GM12892 (cell line): ENCODE measurements around the gene CPT1B.
"Not testable (repeated sequence)": the region's sequence is repeated elsewhere in the genome, so short reads cannot be mapped to it uniquely, and the experiment has no call there.

ENCODE experiments used
- DNase-seq: peaks from one replicate; pipeline ENCODE4 v3.0.0; 2011; ENCODE audit not compliant: insufficient read length
- FAIRE-seq: peaks from 2 replicates; lab custom pipeline; 2011; peaks lifted over from hg19 to GRCh38; lab: Jason Lieb, UNC
- POLR2A ChIP-seq: IDR thresholded peaks from 2 replicates; pipeline ENCODE4 v1.6.1; 2011; ENCODE audit warnings: low read depth, low read length, control low read depth
- POLR2AphosphoS5 ChIP-seq: IDR thresholded peaks from 2 replicates; pipeline ENCODE4 v1.6.1; 2011; ENCODE audit warnings: low read depth, low read length, control low read depth
- TAF1 ChIP-seq: IDR thresholded peaks from 2 replicates; pipeline ENCODE4 v1.6.1; 2011; ENCODE audit warnings: low read depth, mild to moderate bottlenecking, control low read depth, low read length, borderline replicate concordance

Gene CPT1B

GRCh38 chr22:50526834-50527801, 51.1 kb downstream of the CPT1B start:
- FAIRE-seq = peak; percentile 95
- no peak for DNase-seq
- TF ChIP-seq TAF1 (no peak), POLR2A (peak; percentile 54), POLR2AphosphoS5 (peak; percentile 1)

GRCh38 chr22:50526108-50526833, 52.0 kb downstream of the CPT1B start:
- peak; percentile 85 for DNase-seq
- TF ChIP-seq POLR2AphosphoS5 = no peak; the same call in 1 of the 2 replicates
- TF ChIP-seq TAF1 = peak; percentile 31; the same call in 1 of the 2 replicates
- no peak for FAIRE-seq

- no peak for FAIRE-seq
- no peak for DNase-seq
- TF ChIP-seq POLR2AphosphoS5 = no peak
- no peak for TF ChIP-seq TAF1
- TF ChIP-seq POLR2A = no peak
These were observed 52.4 kb downstream of the CPT1B start for GRCh38 chr22:50525858-50526107.

- TF ChIP-seq POLR2AphosphoS5 (peak; percentile 68; the same call in 1 of the 2 replicates), TAF1 (no peak; the same call in 1 of the 2 replicates), POLR2A (peak; percentile 80)
- DNase-seq = peak; percentile 98
- peak; percentile 99 for FAIRE-seq
These were observed 52.9 kb downstream of the CPT1B start, which contains the start of gene SCO2 for GRCh38 chr22:50525104-50525857. Gene SCO2, minus strand, starts transcription at chr22:50525598. Its CDS starts 1,187 bp downstream, at chr22:50524411.

GRCh38 chr22:50524676-50525103, 53.5 kb downstream of the CPT1B start:
- DNase-seq (no peak), FAIRE-seq (no peak)
- 0 out of 2 replicates have a peak, but pooled peaks have one; percentile 9 for TF ChIP-seq TAF1
- TF ChIP-seq POLR2A = no peak; the same call in 1 of the 2 replicates
- peak; percentile 85 for TF ChIP-seq POLR2AphosphoS5

GRCh38 chr22:50523806-50524675, 54.2 kb downstream of the CPT1B start:
- TF ChIP-seq TAF1 (no peak), POLR2A (peak; percentile 33; the same call in 1 of the 2 replicates), POLR2AphosphoS5 (no peak; the same call in 1 of the 2 replicates)
- DNase-seq (no peak), FAIRE-seq (no peak)

GRCh38 chr22:50523458-50523805, 54.8 kb downstream of the CPT1B start:
- FAIRE-seq = no peak
- no peak for DNase-seq
- no peak for TF ChIP-seq TAF1
- 0 out of 2 replicates have a peak, but pooled peaks have one; percentile 16 for TF ChIP-seq POLR2A
- TF ChIP-seq POLR2AphosphoS5 = no peak

GRCh38 chr22:50522806-50523438, 55.3 kb downstream of the CPT1B start:
- no peak for FAIRE-seq
- TF ChIP-seq POLR2A (peak; percentile 36), POLR2AphosphoS5 (no peak)
- DNase-seq = no peak

- no peak for TF ChIP-seq TAF1
- no peak for TF ChIP-seq POLR2AphosphoS5
- TF ChIP-seq POLR2A = no peak
- DNase-seq (no peak), FAIRE-seq (no peak)
These were observed 55.9 kb downstream of the CPT1B start for GRCh38 chr22:50522208-50522805.

- no peak for FAIRE-seq
- no peak for TF ChIP-seq POLR2A
- no peak for TF ChIP-seq TAF1
- TF ChIP-seq POLR2AphosphoS5 = peak; percentile 38; the same call in 1 of the 2 replicates
These were observed 56.5 kb downstream of the CPT1B start for GRCh38 chr22:50521710-50522109.

GRCh38 chr22:50520826-50521453, 57.3 kb downstream of the CPT1B start:
- FAIRE-seq (no peak), DNase-seq (no peak)
- TF ChIP-seq TAF1 = no peak
- no peak for TF ChIP-seq POLR2A
- no peak for TF ChIP-seq POLR2AphosphoS5

More at GRCh38 chr22:50521710-50522109, 56.5 kb downstream of the CPT1B start:
- DNase-seq = no peak

- DNase-seq, FAIRE-seq: not testable (repeated sequence)
These were observed 58.0 kb downstream of the CPT1B start for GRCh38 chr22:50520184-50520583.
